MM.1S (cell line): ENCODE data around the gene SYK.

Experiments used
- DNase-seq: peaks from one replicate; pipeline ENCODE4 v3.0.0-alpha.2; 2015
- H2AFZ ChIP-seq: fragments of 300-600 bp; sonication (generic); 2 replicates; pipeline ENCODE4 v1.6.0; 2016; ENCODE audit warnings: antibody characterized with exemption, low read length
- H3F3A ChIP-seq: fragments of 300-600 bp; sonication (generic); 2 replicates; pipeline ENCODE4 v1.6.1; 2016; ENCODE audit warnings: mild to moderate bottlenecking, antibody characterized with exemption, low read length, moderate library complexity, mixed read lengths; ENCODE audit not compliant: insufficient read depth
- H3K27ac ChIP-seq: fragments of 300-600 bp; sonication (generic); 2 replicates; pipeline ENCODE4 v1.5.1; 2016; ENCODE audit warnings: mild to moderate bottlenecking, low read length
- H3K27me3 ChIP-seq: fragments of 300-600 bp; sonication (generic); replicated peaks from 2 replicates; pipeline ENCODE4 v1.6.0; 2016; ENCODE audit warnings: low read length; ENCODE audit not compliant: insufficient read depth
- H3K36me3 ChIP-seq: fragments of 300-600 bp; sonication (generic); replicated peaks from 2 replicates; pipeline ENCODE4 v1.6.1; 2016; ENCODE audit warnings: mild to moderate bottlenecking, low read length, mixed read lengths; ENCODE audit not compliant: insufficient read depth
- H3K4me1 ChIP-seq: fragments of 300-600 bp; sonication (generic); 2 replicates; pipeline ENCODE4 v1.6.1; 2016; ENCODE audit warnings: low read length, mixed read lengths
- H3K4me2 ChIP-seq: fragments of 300-600 bp; sonication (generic); 2 replicates; pipeline ENCODE4 v1.6.0; 2016; ENCODE audit warnings: low read depth, low read length
- H3K4me3 ChIP-seq: fragments of 300-600 bp; sonication (generic); 2 replicates; pipeline ENCODE4 v1.5.1; 2016; ENCODE audit warnings: low read length, mixed read lengths
- H3K79me2 ChIP-seq: fragments of 300-600 bp; sonication (generic); 2 replicates; pipeline ENCODE4 v1.6.1; 2016; ENCODE audit warnings: mixed run types, low read length, mixed read lengths
- H3K9ac ChIP-seq: fragments of 300-600 bp; sonication (generic); 2 replicates; pipeline ENCODE4 v1.6.1; 2016; ENCODE audit warnings: low read length, mixed read lengths
- H3K9me2 ChIP-seq: fragments of 300-600 bp; sonication (generic); replicated peaks from 2 replicates; pipeline ENCODE4 v1.6.1; 2016; ENCODE audit warnings: mild to moderate bottlenecking, low read length, mixed read lengths; ENCODE audit not compliant: insufficient read depth
- H3K9me3 ChIP-seq: fragments of 300-600 bp; sonication (generic); replicated peaks from 2 replicates; pipeline ENCODE4 v1.6.1; 2016; ENCODE audit warnings: mild to moderate bottlenecking, low read length, mixed read lengths; ENCODE audit not compliant: insufficient read depth
- H4K20me1 ChIP-seq: fragments of 300-600 bp; sonication (generic); 2 replicates; pipeline ENCODE4 v1.6.1; 2016; ENCODE audit warnings: mild to moderate bottlenecking, low read length, moderate library complexity, mixed read lengths; ENCODE audit not compliant: insufficient read depth
- EZH2 ChIP-seq: fragments of 300-600 bp; sonication (generic); optimal IDR thresholded peaks from 2 replicates; pipeline ENCODE3; 2017; ENCODE audit warnings: low read depth, mild to moderate bottlenecking, antibody characterized with exemption, low read length, mixed read lengths
- EZH2phosphoT487 ChIP-seq: fragments of 300-600 bp; sonication (generic); IDR thresholded peaks from 2 replicates; pipeline ENCODE4 v1.6.1; 2018; ENCODE audit warnings: antibody characterized with exemption, low read length
- TF ChIP-seq, protein P1 (sequence below): fragments of 300-600 bp; sonication (generic); IDR thresholded peaks from 2 replicates; pipeline ENCODE4 v1.5.1; 2016; ENCODE audit warnings: antibody characterized with exemption, low read length, mixed read lengths

The SYK gene

DNA sequence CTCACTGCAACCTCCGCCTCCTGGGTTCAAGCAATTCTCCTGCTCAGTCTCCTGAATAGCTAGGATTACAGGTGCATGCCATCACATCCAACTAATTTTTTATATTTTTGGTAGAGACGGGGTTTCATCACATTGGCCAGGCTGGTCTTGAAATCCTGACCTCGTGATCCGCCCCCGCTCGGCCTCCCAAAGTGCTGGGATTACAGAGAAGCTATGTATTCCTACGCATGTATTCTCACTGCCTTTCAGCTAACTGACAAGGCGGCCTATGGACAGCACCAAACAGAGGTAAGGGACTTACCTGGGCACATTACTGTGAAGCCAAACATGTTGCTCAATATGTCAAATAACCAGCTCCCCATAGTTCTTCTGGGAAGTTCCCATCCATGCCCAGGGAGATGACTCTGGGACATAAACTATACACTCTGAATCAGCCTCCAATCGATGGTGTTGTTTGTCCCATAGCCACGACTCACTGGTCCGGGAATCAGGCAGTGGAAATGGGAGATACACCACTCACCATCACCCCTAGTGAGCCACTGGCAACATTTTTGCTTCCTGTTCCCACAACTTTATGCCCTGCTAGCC, 114.6 kb downstream of the SYK start:
- Histone ChIP-seq H3K4me1 (peaks cover 35% of the 10 kb centered on the region), H4K20me1 (no peaks in the 10 kb centered on the region), H3K27ac (no peak overlapping the region), H3K9me2 (no peaks in the 10 kb centered on the region), H3K36me3 (no peaks in the 10 kb centered on the region), H3K9ac (no peak overlapping the region), H3F3A (peaks cover 6% of the 10 kb centered on the region), H3K4me2 (no peak overlapping the region), H3K27me3 (no peaks in the 10 kb centered on the region), H3K9me3 (no peaks in the 10 kb centered on the region), H3K4me3 (no peak overlapping the region), H3K79me2 (peaks cover 7% of the 10 kb centered on the region; the same call in 1 of the 2 replicates), H2AFZ (no peak overlapping the region)
- DNase-seq, result no peak
- TF ChIP-seq, protein P1, sequence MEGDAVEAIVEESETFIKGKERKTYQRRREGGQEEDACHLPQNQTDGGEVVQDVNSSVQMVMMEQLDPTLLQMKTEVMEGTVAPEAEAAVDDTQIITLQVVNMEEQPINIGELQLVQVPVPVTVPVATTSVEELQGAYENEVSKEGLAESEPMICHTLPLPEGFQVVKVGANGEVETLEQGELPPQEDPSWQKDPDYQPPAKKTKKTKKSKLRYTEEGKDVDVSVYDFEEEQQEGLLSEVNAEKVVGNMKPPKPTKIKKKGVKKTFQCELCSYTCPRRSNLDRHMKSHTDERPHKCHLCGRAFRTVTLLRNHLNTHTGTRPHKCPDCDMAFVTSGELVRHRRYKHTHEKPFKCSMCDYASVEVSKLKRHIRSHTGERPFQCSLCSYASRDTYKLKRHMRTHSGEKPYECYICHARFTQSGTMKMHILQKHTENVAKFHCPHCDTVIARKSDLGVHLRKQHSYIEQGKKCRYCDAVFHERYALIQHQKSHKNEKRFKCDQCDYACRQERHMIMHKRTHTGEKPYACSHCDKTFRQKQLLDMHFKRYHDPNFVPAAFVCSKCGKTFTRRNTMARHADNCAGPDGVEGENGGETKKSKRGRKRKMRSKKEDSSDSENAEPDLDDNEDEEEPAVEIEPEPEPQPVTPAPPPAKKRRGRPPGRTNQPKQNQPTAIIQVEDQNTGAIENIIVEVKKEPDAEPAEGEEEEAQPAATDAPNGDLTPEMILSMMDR, result no peak
- TF ChIP-seq EZH2 (no peak), EZH2phosphoT487 (no peak)

DNA sequence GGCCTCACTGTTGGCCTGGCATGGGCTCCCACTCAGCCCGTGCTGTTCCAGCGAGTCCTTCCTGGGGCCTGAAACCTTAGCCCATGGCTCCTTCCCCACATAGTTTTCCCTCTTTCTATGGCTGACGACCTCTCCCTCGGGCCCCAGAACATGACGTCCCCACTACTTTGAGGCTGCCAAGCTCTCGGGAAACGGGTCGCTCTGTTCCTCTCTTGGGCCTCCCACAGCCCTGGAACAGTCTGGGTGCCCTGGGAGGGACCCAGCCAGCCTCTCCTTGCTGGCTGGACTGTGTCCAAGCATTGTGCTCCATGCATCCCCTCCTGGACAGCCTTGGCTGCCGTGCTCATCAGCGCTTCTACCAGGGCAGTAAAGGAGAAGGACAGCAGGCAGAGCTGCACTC, 118.3 kb downstream of the SYK start:
- no peak overlapping the region for H3K9ac ChIP-seq
- H3F3A ChIP-seq, result peaks cover 38% of the 10 kb centered on the region
- H3K36me3 ChIP-seq, result no peaks in the 10 kb centered on the region
- peaks cover 50% of the 10 kb centered on the region for H3K4me1 ChIP-seq
- H4K20me1 ChIP-seq, result no peaks in the 10 kb centered on the region
- no peak overlapping the region for H2AFZ ChIP-seq
- H3K27ac ChIP-seq, result no peak overlapping the region
- H3K9me2 ChIP-seq, result no peaks in the 10 kb centered on the region
- H3K4me3 ChIP-seq, result no peak overlapping the region
- no peaks in the 10 kb centered on the region for H3K9me3 ChIP-seq
- no peak overlapping the region for H3K4me2 ChIP-seq
- TF ChIP-seq EZH2phosphoT487, result no peak
- TF ChIP-seq, protein P1, result no peak
- no peak for TF ChIP-seq EZH2
- DNase-seq, result no peak
- no peaks in the 10 kb centered on the region for H3K27me3 ChIP-seq
- peaks cover 7% of the 10 kb centered on the region; the same call in 1 of the 2 replicates for H3K79me2 ChIP-seq

DNA sequence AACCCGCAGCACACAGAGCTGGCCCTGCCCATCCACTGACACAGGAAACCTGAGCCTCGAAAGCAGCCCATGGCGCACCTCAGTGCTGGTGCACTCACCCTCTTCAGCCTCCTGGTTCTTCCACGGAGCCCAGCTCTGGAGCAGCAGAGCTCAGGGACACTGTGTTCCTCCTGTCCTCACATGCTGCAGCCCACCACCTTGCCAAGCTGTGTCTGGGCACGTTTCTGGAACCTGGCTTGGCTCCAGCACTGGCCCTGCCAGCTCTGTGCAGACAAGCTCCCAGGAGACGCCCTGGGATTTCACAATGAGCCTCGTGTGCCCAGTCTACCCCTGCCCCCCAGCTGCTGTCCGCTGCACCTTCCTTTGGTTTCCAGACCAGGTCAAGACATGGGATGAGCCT, 119.5 kb downstream of the SYK start:
- peaks cover 40% of the 10 kb centered on the region for H3F3A ChIP-seq
- TF ChIP-seq EZH2 (no peak), EZH2phosphoT487 (no peak)
- TF ChIP-seq, protein P1, result no peak
- H3K4me3 ChIP-seq, result no peak overlapping the region
- no peak for DNase-seq
- H2AFZ ChIP-seq, result no peak overlapping the region
- H3K4me1 ChIP-seq, result peaks cover 54% of the 10 kb centered on the region
- H3K4me2 ChIP-seq, result no peak overlapping the region
- H3K9me2 ChIP-seq, result no peaks in the 10 kb centered on the region
- no peaks in the 10 kb centered on the region for H3K27me3 ChIP-seq
- H3K9ac ChIP-seq, result no peak overlapping the region
- peak overlapping the region; percentile 99; the same call in 1 of the 2 replicates for H3K27ac ChIP-seq
- no peaks in the 10 kb centered on the region for H4K20me1 ChIP-seq
- H3K79me2 ChIP-seq, result peaks cover 10% of the 10 kb centered on the region; the same call in 1 of the 2 replicates
- no peaks in the 10 kb centered on the region for H3K9me3 ChIP-seq
- no peaks in the 10 kb centered on the region for H3K36me3 ChIP-seq
